ENCODE results near the gene IL1RAPL1.

- no peak for TF ChIP-seq POLR2A (IDR thresholded peaks at IDR 0.05)
- TF ChIP-seq, protein P1, sequence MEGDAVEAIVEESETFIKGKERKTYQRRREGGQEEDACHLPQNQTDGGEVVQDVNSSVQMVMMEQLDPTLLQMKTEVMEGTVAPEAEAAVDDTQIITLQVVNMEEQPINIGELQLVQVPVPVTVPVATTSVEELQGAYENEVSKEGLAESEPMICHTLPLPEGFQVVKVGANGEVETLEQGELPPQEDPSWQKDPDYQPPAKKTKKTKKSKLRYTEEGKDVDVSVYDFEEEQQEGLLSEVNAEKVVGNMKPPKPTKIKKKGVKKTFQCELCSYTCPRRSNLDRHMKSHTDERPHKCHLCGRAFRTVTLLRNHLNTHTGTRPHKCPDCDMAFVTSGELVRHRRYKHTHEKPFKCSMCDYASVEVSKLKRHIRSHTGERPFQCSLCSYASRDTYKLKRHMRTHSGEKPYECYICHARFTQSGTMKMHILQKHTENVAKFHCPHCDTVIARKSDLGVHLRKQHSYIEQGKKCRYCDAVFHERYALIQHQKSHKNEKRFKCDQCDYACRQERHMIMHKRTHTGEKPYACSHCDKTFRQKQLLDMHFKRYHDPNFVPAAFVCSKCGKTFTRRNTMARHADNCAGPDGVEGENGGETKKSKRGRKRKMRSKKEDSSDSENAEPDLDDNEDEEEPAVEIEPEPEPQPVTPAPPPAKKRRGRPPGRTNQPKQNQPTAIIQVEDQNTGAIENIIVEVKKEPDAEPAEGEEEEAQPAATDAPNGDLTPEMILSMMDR (IDR thresholded peaks at IDR 0.05 in 4 of 5, conservative IDR thresholded peaks at IDR 0.05 in 1 of 5) = no peak
Observed at GRCh38 chrX:29490606-29491005, 903.4 kb downstream of the IL1RAPL1 start.

Data from gastrocnemius medialis (tissue), 4 donors.